Measurements from ENCODE around the gene C11orf68.
A peak's percentile ranks its signal among the peaks of the same experiment; 100 is the strongest.

Gene C11orf68

DNA sequence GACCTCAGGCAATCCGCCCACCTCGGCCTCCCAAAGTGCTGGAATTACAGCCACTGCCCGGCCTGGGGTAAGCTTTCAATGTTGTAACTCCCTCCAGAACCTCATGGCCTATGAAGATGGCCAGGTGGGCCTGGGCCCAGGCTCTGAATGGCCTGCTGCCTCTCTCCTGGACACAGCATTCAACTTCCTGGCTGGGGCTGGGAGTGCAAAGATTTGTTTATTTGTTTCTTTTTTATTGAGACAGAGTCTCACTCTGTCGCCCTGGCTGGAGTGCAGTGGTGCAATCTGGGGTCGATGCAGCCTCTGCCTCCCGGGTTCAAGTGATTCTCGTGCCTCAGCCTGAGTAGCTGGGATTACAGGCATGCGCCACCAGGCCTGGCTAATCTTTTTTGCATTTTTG, 25.9 kb upstream of the C11orf68 start:
- no peak for DNase-seq (ENCODE audit: low read depth in 2 of 2)

DNA sequence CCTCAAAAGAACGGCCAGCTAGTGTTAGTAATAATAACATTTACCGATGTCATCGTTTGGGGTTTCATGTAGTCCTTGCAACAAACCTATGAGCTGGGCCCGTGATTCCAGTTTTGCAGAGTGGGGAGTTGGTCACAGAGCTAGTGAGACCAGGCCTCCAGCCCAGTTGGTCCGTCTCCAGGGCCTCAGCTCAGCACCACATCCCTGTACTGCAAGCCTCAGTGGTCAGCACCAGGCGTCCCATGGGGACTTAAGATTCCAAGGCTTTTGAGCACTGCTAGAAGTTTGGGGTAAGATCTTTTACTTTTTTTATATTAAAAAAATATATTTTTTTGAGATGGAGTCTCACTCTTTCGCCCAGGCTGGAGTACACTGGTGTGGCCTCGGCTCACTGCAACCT, 25.3 kb upstream of the C11orf68 start:
- DNase-seq (ENCODE audit: low read depth in 2 of 2) = no peak

DNA sequence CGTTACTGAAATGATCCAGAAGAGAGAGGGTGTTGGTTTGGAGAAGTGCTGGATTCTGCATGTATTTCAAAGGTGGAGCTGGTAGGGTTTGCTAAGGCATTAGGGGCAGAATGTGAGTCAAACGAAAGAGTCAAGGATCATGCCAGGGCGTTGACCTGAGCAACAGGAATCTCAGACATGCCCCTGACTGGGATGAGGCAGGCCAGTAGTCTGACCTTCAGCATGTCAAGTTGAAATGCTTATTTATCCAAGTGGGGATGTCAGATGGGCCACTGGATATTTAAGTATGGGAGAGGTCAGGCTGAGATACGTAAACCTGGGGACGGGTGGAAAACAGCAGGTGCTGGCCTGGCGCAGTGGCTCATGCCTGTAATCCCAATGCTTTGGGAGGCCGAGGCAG, 23.7 kb upstream of the C11orf68 start:
- DNase-seq (ENCODE audit: low read depth in 2 of 2) = no peak

DNA sequence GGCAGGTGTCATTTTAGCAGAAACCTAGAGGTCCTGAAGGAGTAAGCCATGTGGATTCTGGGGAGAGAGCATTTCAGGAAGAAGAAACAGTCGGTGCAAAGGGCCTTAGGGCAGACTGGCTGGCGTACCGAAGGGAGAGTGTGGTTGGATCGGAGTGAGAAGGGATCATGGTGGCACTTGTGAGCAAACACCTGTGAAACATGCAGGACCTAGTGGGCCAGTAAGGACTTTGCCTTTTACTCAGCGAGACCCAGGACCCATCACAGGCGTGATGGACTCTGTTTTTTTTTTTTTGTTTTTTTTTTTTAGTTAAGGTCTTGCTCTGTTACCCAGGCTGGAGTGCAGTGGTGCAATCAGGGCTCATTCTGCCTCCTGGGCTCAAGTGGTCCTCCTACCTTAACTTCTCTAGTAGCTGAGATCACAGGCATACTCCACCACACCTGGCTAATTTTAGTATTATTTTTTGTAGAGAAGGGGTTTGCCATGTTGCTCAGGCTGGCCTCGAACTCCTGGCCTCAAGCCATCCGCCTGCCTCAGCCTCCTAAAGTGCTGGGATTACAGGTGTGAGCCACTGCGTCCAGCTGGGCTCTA, 23.0 kb upstream of the C11orf68 start:
- DNase-seq (ENCODE audit: low read depth in 2 of 2) = no peak

DNA sequence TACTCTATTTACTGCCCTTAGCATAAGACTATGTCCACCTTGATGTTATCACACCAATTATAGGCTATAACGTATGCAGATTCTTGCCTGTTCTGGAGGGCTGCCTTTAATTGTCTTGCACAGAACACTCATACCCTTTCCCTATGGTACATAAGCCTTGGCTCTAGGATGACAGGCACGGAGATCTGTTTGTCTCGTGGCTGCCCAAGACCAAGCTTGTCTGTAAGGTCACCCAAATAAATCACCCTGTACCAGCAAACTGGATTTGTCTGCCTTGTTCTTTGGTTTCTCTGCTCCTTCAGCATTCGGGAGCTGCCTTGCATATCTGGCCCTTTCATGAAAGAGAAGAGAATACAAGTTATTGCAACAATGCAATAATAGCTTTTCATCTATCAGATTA, 18.9 kb upstream of the C11orf68 start:
- DNase-seq (ENCODE audit: low read depth in 2 of 2) = no peak

DNA sequence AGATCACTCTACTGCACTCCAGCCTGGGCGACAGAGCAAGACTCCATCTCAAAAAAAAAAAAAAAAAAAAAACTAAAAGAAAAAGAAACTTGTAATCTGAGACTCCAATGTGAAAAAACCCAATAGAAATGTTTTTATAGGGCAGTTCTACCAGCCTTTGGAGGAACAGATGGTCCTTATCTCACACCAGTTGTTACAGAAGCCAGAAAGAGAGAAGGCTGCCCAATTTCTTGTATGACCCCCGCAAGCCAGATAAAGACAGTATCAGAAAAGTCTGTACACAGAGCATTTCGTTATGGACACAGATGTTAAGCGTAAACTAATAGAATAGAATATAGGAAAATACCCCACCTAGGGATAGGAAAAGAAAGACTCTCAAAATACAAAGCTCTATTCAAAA, 15.2 kb upstream of the C11orf68 start:
- no peak for DNase-seq (ENCODE audit: low read depth in 2 of 2)

DNA sequence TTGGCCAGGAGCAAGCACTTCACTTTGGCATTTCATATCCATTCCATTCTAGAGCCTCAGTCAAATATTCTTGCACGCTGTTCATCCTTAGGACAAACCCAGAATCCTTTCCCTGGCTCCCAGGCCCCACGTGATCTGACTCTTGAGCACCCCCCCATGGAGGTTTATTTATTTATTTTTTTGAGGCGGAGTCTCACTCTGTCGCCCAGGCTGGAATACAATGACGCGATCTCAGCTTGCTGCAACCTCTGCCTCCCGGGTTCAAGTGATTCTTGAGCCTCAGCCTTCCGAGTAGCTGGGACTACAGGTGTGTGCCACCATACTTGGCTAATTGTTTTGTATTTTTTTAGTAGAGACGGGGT, 13.7 kb upstream of the C11orf68 start:
- DNase-seq (ENCODE audit: low read depth in 2 of 2) = no peak

DNA sequence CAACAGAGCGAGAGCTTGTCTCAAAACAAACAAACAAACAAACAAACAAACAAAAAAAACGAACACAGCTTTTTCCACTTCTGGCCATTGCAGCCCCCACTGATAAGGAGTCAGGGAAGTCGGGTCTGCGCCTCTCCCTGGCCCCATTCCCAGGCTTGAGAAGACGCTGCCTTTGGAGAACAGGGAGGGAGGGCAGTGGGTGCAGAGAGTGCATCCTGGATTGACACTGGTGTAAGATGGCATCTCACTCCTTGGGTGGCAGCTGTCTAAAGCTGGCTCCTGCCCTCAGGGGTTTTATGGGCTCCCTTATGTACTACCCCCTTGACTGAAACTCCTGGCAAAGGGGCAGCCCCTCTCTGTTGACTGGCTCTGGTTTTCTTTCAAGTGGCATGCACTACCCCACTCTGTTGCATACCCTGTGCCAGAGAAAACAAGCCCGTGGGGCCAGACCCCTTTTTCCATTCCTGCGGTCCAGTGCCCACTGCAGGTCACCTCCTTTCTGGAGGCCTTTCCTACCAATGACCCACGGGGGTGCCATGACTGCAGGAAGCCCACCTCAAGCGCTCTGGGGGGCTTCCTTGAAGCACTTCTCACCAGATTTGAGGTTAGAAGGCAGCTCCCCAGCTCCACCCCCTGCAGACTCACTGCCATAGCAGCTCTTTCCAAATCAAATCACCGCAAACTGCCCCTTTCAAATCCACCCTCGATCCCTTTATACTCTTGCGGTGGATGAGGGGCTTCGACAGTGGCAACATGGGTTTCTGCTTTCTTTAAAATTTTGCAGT, 13.1 kb upstream of the C11orf68 start:
- no peak for DNase-seq (ENCODE audit: low read depth in 2 of 2)

DNA sequence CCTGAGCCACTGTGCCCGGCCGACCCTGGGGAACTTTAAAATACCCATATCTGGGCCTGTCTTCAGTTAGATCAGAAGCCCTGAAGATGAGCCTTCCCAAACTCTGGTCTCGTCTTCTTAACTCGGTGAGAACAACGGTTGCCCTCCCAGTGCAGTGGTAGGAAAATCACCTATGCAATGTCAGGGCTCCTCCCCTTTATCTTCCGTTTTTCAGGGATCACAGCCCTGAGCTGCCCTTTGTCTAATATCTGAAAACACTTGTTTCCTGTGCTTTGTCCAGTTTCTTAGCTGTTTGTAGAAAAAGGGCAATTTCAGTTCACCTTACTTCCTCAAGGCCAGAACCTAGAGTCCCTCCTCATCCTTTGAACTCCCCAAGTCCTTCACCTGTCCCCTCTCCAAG, 9.8 kb upstream of the C11orf68 start:
- DNase-seq (ENCODE audit: low read depth in 2 of 2) = no peak

DNA sequence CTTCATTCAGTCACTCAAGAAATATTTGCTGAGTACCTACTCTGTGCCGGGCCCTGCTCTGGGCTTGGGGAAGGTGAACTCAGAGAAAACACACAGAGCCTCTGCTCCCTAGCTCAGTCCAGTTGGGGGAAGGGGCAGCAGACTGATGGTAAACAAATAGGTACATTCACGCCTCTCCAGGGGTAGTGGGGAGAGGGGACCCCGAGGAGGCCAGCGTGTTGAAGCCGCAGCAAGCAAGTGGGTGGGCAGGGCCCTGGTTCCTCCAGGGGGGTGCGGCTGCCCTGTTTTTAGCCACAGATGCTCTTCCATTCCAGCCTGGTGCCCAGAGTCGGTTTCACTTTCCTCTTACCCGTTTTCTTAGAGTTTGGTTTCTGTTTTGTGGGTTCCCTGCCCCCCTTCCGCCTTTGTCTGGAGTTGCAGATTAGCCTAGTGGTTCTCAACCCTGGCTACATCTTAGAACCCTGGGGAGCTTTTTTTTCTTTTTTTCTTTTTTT, 9.1 kb upstream of the C11orf68 start:
- peak; percentile 30 to 61 for DNase-seq (ENCODE audit: low read depth in 2 of 2)

DNA sequence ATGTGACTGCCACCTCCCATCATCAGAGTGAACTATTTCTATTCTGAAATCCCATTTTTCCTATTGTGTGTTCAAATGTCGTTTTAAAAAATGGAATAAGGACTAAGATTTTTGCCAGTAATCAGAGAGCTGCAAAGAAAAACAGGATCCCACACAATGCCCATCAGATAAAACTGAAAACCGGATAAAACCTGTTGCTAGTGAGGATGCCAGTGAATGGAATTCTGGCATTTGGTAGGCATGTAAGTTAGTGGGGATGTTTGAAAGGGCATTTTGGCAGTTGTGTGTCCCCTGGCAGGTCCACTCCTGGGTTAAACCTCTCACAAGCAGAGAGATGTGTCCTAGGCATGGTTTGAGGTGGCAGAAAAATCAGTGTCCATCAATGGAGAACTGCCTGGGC, 6.5 kb upstream of the C11orf68 start:
- DNase-seq (ENCODE audit: low read depth in 2 of 2) = no peak

DNA sequence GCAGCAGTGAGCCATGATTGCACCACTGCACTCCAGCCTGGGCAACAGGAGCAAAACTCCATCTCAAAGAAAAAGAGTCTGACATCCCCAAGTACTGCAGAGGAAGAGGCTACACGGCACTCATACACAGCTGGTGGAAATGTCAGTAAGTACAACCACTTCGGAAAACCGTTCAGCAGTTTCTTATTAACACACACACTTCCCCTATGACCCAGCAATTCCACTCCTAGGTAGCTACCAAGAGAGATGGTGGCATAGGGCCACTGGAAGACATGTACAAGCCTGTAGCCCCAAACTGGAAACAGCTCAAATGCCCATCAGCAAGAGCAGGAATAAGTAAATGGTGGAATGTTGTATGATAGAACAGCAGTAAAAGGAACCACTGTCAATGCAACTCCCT, 3.7 kb upstream of the C11orf68 start:
- DNase-seq (ENCODE audit: low read depth in 2 of 2) = no peak

DNA sequence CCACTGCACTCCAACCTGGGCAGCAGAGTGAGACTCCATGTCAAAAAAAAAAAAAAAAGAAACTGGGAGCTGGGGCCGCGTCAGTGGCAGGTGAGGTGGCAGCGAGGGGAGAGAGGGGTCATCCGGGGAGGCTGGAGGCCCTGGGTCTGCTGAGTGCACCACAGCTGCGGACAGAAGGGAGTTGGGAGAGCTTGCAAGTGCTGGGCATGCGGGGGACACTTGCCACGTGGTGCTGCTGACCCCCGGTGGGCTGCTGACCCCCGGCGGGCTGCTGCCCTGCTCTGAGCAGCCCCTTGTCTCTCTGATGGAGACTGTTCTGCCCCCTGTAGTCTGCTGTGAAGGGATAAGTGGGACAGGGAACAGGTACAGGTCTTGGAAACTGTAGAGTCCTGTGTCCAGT, 3.0 kb upstream of the C11orf68 start:
- DNase-seq (ENCODE audit: low read depth in 2 of 2) = no peak

DNA sequence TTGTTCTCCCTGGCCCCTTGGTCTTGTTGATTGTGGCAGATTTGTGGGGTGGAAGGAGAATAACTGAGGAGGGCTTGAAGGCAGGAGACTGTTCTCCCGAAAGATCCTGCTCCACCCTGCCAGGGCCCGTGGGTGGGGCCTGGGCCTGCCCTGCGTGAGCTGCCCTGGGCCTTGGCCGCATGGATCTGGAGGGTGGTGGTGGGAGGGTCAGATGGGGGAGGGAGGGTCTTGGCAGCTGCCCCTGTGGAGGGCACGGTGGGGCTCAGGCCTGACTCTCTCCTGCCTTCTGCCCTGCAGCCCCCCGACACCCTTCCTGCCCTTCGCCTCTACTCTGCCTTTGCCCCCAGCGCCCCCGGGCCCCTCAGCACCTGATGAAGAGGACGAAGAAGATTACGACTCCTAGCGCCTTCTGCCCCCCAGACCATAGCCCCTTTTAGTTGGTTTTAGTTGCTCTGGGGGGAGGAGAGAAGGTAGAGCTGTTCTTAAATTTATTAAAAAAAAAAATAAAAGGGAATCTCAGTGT, 2.2 kb upstream of the C11orf68 start:
- no peak for DNase-seq (ENCODE audit: low read depth in 2 of 2)

DNA sequence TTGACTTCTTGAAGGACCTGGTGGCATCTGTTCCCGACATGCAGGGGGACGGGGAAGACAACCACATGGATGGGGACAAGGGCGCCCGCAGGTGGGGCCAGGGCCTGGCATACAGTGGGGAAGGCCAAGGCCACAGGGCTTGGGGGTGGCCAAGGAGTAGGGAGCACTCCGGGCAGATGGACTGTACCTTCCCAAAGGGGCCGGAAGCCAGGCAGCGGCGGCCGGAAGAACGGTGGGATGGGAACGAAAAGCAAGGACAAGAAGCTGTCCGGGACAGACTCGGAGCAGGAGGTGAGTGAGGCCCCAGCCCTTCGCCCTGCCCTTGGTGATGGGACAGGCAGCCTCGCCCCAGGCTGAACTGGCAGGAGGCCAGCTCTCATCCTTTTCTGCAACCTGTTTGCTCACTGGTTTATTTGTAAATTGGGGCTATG, 1.5 kb upstream of the C11orf68 start:
- DNase-seq (ENCODE audit: low read depth in 2 of 2) = no peak

DNA sequence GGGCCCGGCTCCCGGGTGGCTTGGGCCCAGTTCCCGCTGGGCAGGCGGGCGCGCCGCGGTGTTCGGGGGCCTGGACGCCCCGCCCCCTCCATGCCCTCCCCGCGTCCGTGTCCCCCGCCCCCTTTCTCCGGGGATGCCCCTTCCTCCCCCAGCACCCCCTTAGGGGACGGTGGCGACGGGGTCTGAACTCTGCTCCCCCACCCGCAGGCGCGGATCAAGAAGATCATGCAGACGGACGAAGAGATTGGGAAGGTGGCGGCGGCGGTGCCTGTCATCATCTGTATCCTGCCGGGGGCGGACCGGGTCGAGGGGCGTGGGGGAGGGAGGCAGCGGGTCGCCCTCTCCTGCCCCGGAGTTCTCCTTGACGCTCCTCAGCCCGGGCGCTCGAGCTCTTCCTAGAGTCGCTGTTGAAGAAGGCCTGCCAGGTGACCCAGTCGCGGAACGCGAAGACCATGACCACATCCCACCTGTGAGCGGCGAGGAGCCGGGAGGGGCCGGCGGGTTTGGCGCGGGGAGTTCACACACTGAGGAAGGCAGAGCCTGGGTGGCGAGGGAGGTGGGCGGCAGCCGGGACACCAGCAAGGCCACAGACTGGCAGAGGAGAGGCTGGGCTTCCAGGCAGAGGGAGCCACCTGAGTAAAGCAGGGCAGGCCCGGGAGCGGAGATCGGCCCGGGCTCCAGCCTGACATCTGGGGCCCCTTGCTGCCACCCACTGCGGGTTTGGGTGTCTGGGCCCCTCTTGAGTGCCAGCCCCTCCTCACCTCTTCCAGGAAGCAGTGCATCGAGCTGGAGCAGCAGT, 910 bp upstream of the C11orf68 start:
- DNase-seq (ENCODE audit: low read depth in 2 of 2) = peak; percentile 18 to 29

DNA sequence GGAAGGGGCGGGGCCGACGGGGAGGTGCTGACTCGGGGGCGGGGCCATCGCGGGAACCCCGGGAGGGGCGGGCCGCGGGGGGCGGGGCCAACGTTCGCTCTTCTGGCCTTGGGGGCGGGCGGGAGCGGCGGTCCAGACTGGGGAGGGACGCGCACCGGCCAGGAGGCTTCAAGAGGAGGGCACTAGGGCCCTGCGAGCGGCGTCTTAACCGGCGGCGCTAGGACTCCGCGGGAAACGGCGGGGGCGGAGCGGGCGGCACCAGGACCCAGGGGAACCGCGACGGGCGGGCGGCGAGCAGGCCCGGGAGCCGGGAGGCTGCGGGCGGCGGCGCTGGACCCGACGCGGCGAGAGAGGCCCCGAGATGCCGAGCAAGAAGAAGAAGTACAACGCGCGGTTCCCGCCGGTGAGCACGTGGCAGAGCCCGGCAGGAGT, 295 bp upstream of the C11orf68 start, which contains the start of gene DRAP1:
TSS of gene DRAP1 (plus strand) at position 286 of the 432 bp plus-strand sequence. CDS start at position 362, 76 bp downstream.
- DNase-seq (ENCODE audit: low read depth in 2 of 2) = peak; percentile 97 to 98

DNA sequence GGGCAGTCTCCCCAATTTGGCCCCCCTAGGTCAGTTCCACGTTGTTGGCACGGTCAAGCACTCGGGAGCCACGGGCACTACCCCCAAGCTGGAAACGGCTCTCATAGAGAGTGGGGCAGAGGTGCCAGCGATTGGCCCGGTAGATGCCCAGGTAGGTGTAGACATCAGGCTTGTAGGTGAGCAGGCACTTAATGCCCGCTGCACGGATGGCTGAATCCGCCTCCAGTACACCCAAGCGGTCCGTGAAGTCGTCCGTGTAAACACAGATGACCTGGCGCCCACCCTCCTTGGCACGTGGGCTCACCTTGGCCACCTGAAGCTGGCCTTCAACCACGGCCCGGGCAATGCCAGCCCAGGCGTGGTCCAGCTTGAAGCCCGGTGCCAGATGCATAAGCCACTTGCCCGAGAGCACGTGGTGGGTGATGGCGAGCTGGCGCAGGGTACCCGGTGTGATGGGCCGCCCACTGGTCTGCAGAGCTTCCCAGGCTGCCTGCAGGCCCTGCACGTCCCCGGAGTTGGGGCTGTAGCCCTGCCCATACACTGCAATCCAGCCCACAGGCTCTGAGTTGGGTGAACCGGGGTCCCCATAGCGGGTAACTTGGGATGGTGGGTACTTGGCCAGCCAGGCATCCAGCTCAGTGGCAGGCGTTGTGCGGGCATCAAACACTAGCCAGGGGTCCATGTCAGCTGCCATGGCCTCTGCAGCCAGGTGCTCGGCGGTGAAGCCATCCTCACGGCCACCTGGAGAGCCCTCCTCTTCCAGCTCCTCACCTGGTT, 1.2 kb downstream of the C11orf68 start:
- DNase-seq (ENCODE audit: low read depth in 2 of 2) = no peak

DNA sequence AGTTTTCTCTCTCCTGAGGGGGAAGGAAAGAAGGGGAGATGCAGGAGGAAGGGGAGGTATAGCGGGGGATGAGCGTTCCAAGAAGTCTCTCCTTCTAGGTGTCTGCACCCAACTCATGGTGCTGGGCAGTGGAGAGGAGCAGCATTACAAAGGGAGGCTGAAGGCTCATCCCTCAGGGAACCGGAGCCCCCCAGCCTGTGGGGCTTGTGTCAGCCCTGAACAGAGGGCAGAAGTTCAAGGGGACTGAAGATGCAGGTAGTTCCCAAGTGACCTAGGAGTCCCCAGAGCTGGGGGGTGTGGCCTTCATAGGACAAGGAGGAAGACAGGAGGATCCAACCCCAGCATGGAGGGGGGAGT, 1.8 kb downstream of the C11orf68 start:
- no peak for DNase-seq (ENCODE audit: low read depth in 2 of 2)

DNA sequence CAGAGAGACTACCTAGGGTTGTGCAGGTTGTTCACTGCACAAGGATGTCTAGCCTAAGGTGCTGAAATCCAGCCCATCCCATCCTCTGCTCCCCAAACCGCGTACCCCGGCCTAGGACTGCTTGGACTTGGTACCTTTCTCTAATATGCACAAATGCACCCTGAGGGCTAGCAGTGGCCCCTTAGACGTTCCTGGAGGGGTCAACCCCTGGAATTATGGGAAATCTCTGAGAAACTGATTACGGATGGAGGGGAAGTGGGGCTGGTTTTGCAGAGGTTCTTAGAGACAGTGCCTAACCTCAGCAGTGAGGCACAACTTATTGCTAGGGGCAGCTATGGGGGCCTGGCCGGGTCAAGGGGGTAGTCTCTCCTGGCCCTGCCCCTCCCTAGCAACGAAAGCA, 2.5 kb downstream of the C11orf68 start:
- no peak for DNase-seq (ENCODE audit: low read depth in 2 of 2)

DNA sequence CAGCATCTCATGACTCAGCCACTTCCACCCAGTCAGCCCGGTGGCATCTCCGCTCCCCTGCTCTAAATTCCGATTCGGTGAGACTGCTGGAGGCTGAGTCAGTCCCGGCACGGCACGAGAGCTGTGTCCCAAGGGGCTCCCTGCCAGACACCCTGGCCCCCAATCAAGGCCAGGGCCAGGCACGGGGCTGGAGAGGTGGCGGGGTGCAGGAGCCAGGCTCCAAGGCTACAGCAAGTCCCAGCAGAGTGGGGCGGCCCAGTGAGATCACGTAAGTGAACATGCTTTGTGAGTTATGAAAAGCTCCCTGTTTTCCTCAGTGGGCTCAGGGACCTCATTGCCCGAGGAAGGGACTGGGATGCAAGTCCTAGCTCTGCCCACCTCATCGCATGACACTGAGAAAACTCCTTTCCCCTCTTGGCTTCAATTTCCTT, 3.0 kb downstream of the C11orf68 start:
- no peak for DNase-seq (ENCODE audit: low read depth in 2 of 2)
